HUDEP-2 (cell line): Measurements from ENCODE around the gene ZCCHC2.

Source experiments
- DNase-seq, 76 experiments: peaks; one replicate each; lab custom pipeline; 2025; ENCODE audit not compliant: unreplicated experiment in 76 of 76; lab: John Stamatoyannopoulos, UW

The ZCCHC2 gene

DNA sequence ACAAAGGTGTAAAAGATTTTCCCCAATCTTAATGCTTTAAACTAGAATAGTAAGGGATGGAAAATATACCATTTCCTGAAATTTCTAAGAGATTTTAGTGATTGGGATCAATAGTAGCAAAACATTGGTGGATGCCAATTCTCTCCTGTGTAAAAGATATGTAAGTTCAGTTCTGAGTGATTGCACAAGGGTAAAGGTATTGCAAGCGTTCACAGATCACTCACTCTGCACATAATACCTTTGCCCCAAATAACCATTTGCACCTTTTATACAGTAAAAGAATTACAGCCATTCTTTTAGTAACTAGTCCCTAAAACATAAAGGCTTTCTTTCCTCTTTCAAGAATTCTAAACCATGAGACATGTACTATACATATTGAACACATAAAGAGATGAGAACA is 13.0 kb upstream of the ZCCHC2 start:
- no peak for DNase-seq

DNA sequence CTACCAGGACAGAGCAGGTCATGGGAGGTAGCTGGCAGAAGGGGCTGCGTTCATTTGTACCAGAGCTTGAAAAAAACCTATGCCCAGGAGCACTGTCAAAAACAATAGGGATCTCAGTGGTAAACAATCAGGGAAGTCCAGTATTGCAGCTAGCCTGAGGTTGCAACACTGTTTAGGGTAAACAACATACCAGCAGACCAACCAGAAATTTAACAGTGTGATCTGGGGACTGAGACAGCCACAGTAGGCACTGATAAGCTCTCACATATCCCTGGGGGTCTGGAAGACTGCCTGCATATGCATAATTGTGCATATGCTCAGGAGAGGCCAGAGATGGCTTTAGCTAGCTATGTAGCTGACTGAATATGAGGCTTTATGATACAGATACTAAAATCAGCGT is 12.0 kb upstream of the ZCCHC2 start:
- DNase-seq, result no peak

DNA sequence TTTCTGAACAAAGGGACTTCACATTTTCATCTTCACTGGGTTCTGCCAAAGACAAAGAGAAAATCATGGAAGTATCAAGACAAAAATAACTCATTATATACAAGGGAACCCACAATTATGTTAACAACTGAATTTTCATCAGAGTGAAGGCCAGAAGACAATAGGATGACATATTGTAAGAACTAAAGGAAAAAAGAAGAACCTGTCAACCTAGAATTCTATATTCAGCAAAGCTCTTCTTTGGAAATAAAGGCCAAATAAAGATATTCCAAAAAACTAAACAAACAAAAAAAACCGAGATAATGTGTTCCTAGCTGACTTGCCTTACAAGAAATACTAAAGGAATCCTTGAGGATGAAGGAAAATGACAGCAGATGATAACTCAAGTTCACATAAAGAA is 10.3 kb upstream of the ZCCHC2 start:
- no peak for DNase-seq

- DNase-seq, result peak in 1 of 76 experiments; percentile 18
These were observed 9.8 kb upstream of the ZCCHC2 start for GRCh38 chr18:62512996-62513395.

DNA sequence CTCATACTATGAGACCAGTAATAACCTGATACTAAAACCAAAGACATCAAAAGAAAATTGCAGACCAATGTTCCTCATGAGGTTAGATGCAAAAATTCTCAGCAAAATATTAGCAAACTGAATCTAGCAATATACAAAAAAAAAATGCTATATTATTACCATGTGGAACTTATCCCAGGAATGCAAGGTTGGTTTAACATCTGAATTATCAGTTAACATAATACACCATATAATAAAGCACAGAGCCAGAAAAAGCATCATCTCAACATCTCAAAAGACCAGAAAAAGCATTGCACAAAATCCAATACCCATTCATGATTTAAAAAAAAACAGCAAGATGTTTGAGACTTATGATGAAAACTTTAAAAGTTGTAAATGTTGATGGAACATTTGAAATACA is 8.3 kb upstream of the ZCCHC2 start:
- DNase-seq, result no peak

GRCh38 chr18:62516242-62516641 is 6.6 kb upstream of the ZCCHC2 start:
- DNase-seq, result no peak

GRCh38 chr18:62518460-62519375 is 4.1 kb upstream of the ZCCHC2 start:
- no peak for DNase-seq

DNA sequence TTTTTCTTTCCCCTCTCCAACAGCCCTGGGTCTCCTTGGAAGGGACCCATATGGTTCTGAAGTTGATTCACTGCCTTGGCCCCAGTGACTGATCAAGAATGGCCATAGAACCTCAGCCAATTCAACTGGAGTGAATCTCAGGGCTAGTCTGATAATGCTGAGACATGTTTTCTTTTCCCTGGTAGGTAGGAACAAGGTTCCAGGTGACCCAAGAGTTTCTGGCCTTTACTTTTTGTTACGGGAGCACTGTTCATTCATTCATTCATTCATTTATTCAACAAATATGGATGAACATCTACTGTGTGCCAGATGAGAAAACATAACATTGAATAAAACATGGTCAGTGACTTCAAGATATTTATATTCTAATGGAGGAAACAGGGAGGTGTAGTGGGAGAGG is 3.1 kb upstream of the ZCCHC2 start:
- DNase-seq, result no peak

DNA sequence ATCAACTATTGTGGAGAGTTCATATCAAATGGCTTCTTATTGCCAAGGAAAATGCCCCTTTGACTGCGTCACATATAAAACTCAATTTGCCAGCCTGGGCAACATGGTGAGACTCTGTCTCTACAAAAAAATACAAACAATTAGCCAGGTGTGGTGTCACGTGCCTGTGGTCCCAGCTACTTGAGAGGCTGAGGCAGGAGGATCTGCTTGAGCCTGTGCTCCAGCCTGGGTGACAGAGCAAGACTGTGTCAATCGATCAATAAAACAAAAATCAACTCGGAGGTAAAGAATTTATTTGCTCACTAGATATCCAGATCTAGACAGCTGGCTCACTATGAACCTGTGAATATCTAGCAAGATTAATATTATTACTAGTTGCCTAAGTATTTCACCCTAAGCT is 1.7 kb upstream of the ZCCHC2 start:
- no peak for DNase-seq

DNA sequence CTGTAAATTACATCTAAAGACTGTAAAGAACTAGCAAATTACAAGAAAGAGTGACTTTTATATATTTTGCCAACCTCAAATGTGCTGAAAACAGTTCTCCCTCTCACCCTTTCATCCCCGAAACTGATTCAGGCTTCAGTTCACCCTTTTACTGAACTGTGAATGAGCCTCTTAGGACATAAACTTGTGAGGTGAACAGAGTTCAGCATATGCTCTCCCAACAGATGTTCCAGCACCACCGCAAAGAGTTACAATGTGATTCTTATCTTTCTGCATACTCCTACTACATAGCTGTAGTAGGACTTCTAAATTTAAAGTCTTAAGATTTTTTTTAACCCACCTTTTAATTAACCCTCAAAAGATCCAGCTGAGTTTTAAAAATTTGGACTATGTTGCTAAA is 1.2 kb upstream of the ZCCHC2 start:
- peak in 14 of 76 experiments; percentile 1 to 40 (median 20) for DNase-seq

DNA sequence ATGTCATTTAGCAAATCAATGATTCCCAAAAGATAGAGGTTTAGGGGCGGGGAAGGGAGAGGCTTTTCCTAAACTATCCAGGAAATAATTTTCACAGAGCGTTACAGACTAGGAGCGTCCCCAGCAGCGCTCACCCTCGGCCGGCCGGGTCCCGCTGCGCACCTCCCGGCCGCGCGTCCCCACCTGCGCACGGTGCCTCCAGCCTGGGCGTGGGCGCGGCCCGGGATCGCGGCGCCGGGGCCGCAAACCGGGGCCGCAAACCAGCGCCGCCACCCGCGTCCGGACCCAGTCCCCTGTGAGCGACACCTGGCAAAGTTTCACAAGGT is 684 bp upstream of the ZCCHC2 start:
- DNase-seq, result no peak

GRCh38 chr18:62523255-62523588 is 397 bp downstream of the ZCCHC2 start:
- peak in 1 of 76 experiments; percentile 26 for DNase-seq

DNA sequence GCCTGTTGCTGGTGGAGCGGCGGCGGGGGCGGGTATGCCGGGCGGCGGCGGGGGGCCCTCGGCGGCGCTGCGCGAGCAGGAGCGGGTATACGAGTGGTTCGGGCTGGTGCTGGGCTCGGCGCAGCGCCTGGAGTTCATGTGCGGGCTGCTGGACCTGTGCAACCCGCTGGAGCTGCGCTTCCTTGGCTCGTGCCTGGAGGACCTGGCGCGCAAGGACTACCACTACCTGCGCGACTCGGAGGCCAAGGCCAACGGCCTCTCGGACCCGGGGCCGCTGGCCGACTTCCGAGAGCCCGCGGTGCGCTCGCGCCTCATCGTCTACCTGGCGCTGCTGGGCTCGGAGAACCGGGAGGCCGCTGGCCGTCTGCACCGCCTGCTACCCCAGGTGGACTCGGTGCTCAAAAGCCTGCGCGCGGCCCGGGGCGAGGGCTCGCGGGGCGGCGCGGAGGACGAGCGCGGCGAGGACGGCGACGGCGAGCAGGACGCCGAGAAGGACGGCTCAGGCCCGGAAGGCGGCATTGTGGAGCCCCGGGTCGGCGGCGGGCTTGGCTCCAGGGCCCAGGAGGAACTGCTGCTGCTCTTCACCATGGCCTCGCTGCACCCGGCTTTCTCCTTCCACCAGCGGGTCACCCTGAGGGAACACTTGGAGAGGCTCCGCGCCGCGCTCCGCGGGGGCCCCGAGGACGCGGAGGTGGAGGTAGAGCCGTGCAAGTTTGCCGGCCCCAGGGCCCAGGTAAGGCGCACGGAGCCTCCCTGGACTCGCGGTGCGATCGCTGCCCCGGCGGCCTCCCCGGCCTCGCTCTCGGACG is 1.0 kb downstream of the ZCCHC2 start:
- peak in 35 of 76 experiments; percentile 9 to 69 (median 38) for DNase-seq

- DNase-seq, result peak in 59 of 76 experiments; percentile 2 to 80 (median 53)
These were observed 1.8 kb downstream of the ZCCHC2 start for GRCh38 chr18:62524440-62525200.

GRCh38 chr18:62525608-62526007 is 2.8 kb downstream of the ZCCHC2 start:
- DNase-seq, result peak in 7 of 76 experiments; percentile 10 to 36 (median 26)

- peak in 75 of 76 experiments; percentile 9 to 95 (median 86) for DNase-seq
These were observed 3.5 kb downstream of the ZCCHC2 start for GRCh38 chr18:62526098-62527025.

- no peak for DNase-seq
These were observed 6.8 kb downstream of the ZCCHC2 start for GRCh38 chr18:62529597-62529996.

DNA sequence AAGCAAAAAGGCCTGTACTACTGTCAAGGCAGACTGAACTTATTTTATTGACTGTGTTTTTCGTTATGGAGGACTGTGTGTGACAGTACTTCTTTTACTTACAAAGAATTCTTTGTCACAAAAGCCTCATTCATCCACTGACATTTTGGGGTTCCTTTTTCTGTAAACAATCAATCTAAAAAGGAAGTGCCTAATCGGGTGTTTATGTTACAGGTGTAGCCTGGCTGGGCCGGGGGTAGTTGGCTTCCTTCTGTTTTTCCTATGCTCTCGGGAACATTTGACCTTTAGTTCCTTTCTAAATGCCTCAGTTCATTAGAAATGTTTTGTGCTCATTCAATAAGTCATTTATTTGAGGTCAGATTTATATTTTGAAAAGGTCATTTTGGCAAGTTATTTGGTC is 8.3 kb downstream of the ZCCHC2 start:
- DNase-seq, result no peak

DNA sequence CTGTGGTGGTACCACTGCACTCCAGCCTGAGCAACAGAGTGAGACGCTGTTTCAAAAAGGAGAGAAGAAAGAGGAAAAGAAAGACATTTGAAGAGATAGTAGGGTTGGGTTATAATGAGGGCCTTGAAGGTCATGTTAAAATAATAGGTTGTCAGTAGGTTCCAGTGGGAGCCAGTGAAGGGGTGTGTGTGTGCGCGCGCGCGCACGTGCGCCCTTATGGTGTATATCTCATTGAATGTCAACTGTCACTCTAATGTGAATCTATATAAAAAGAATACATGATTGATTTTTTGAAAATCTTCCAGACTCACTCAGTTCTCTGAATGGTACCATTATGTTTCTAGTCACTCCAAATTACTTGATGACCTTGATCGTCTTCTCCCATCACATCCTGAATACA is 9.1 kb downstream of the ZCCHC2 start:
- DNase-seq, result no peak

DNA sequence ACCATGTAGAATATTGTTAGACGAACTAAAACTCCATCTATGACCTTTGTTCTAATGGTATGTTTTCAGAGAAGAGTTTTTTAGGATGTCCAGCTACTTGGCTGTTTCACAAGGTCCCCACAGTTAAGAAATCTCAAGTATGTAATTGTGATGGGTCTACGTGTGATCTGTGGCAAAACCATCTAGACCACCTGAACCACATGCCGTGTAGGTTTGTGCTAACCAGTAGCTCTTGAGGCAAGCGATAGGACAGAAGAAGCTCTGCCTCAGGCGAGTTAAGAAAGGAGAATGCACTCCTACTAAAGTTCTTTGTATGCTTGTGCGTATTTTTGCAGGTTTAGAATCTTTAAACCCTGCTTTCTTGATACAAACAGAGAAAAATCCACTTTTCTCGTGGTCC is 13.2 kb downstream of the ZCCHC2 start:
- no peak for DNase-seq
